Ishikawa (cell line): ENCODE measurements around the gene GALNT9.

Experiments
- CEBPB ChIP-seq: IDR thresholded peaks from 2 replicates; pipeline ENCODE4 v1.6.1; 2012
- CREB1 ChIP-seq: IDR thresholded peaks from 2 replicates; pipeline ENCODE4 v1.6.1; 2012; ENCODE audit warnings: low read depth
- EGR1 ChIP-seq: IDR thresholded peaks from 2 replicates; pipeline ENCODE4 v1.6.1; 2012
- EP300 ChIP-seq: IDR thresholded peaks from 2 replicates; pipeline ENCODE4 v1.6.1; 2012; ENCODE audit warnings: borderline replicate concordance
- FOXM1 ChIP-seq: IDR thresholded peaks from 2 replicates; pipeline ENCODE4 v1.6.1; 2012; ENCODE audit warnings: low read depth, borderline replicate concordance
- MAX ChIP-seq: IDR thresholded peaks from 2 replicates; pipeline ENCODE4 v1.6.1; 2012
- NFIC ChIP-seq: IDR thresholded peaks from 2 replicates; pipeline ENCODE4 v1.6.1; 2012
- RAD21 ChIP-seq: IDR thresholded peaks from 2 replicates; pipeline ENCODE4 v1.6.1; 2012; ENCODE audit warnings: low read depth
- REST ChIP-seq: IDR thresholded peaks from 2 replicates; pipeline ENCODE4 v1.6.1; 2012; ENCODE audit warnings: low read depth, mild to moderate bottlenecking
- TAF1 ChIP-seq: IDR thresholded peaks from 2 replicates; pipeline ENCODE4 v1.6.1; 2012; ENCODE audit warnings: low read depth, mild to moderate bottlenecking
- TCF12 ChIP-seq: IDR thresholded peaks from 2 replicates; pipeline ENCODE4 v1.6.1; 2012; ENCODE audit warnings: low read depth
- TEAD4 ChIP-seq: IDR thresholded peaks from 2 replicates; pipeline ENCODE4 v1.6.1; 2012
- USF1 ChIP-seq: IDR thresholded peaks from 2 replicates; pipeline ENCODE4 v1.6.1; 2012
- YY1 ChIP-seq: IDR thresholded peaks from 2 replicates; pipeline ENCODE4 v1.6.1; 2012; ENCODE audit warnings: low read depth
- ZBTB7A ChIP-seq: IDR thresholded peaks from 2 replicates; pipeline ENCODE4 v1.6.1; 2012; ENCODE audit warnings: low read depth

Gene GALNT9

GRCh38 chr12:132217800-132218526 lies 111.4 kb downstream of the GALNT9 start:
- TF ChIP-seq USF1 (no peak), NFIC (no peak), FOXM1 (no peak), CEBPB (no peak), ZBTB7A (no peak), MAX (no peak), EP300 (no peak), TAF1 (no peak), EGR1 (no peak), YY1 (no peak)

- TF ChIP-seq CREB1 (no peak), CEBPB (no peak), USF1 (no peak), FOXM1 (no peak), YY1 (no peak), TAF1 (no peak)
These were observed 112.0 kb downstream of the GALNT9 start for GRCh38 chr12:132217371-132217770.

- TF ChIP-seq TCF12: no peak
- TF ChIP-seq EP300: no peak
- TF ChIP-seq TAF1: no peak
- TF ChIP-seq MAX: no peak
- TF ChIP-seq FOXM1: no peak
- TF ChIP-seq EGR1: no peak
- TF ChIP-seq RAD21: no peak
- no peak for TF ChIP-seq NFIC
- TF ChIP-seq TEAD4: no peak
- no peak for TF ChIP-seq CREB1
- TF ChIP-seq USF1: no peak
- TF ChIP-seq YY1: no peak
- TF ChIP-seq CEBPB: no peak
- TF ChIP-seq ZBTB7A: no peak
These were observed 112.9 kb downstream of the GALNT9 start for GRCh38 chr12:132216354-132216987.

- TF ChIP-seq USF1 (no peak), RAD21 (no peak), FOXM1 (no peak), NFIC (no peak)
These were observed 113.9 kb downstream of the GALNT9 start for GRCh38 chr12:132215299-132215989.

- TF ChIP-seq YY1 (no peak), FOXM1 (no peak), ZBTB7A (no peak)
These were observed 114.5 kb downstream of the GALNT9 start for GRCh38 chr12:132214891-132215290.

- no peak for TF ChIP-seq TCF12
- no peak for TF ChIP-seq CREB1
- TF ChIP-seq ZBTB7A: no peak
- TF ChIP-seq REST: no peak
- no peak for TF ChIP-seq RAD21
- no peak for TF ChIP-seq MAX
- TF ChIP-seq NFIC: no peak
- no peak for TF ChIP-seq USF1
- TF ChIP-seq EP300: no peak
- no peak for TF ChIP-seq EGR1
- no peak for TF ChIP-seq FOXM1
- TF ChIP-seq TEAD4: no peak
- no peak for TF ChIP-seq TAF1
These were observed 115.3 kb downstream of the GALNT9 start for GRCh38 chr12:132214161-132214476.
